ENCODE data around the gene HLA-DOA.

HLA-DOA gene

GRCh38 chr6:32963866-32964265, 45.5 kb downstream of the HLA-DOA start:
- no peak for DNase-seq (ENCODE audit: low read depth in 2 of 2)

- DNase-seq (ENCODE audit: low read depth in 2 of 2), result no peak
Observed at GRCh38 chr6:32962213-32962826, 47.1 kb downstream of the HLA-DOA start.

GRCh38 chr6:32960563-32960962, 48.8 kb downstream of the HLA-DOA start:
- DNase-seq (ENCODE audit: low read depth in 2 of 2), result no peak

- no peak for DNase-seq (ENCODE audit: low read depth in 2 of 2)
Observed at GRCh38 chr6:32956176-32956575, 53.2 kb downstream of the HLA-DOA start.

- no peak for DNase-seq (ENCODE audit: low read depth in 2 of 2)
Observed at GRCh38 chr6:32954986-32955802, 54.2 kb downstream of the HLA-DOA start.

- DNase-seq (ENCODE audit: low read depth in 2 of 2), result no peak
Observed at GRCh38 chr6:32954267-32954666, 55.1 kb downstream of the HLA-DOA start.
